ENCODE results near the gene MYO5C. TPM values are rescaled to one million over a fixed set of nuclear protein-coding genes. Genes with fewer than 3 reads are reported as not detected.

MYO5C gene
- total and polyA plus RNA-seq, 10 donors: 0.53 to 23.4 (median 14.7) TPM

DNA sequence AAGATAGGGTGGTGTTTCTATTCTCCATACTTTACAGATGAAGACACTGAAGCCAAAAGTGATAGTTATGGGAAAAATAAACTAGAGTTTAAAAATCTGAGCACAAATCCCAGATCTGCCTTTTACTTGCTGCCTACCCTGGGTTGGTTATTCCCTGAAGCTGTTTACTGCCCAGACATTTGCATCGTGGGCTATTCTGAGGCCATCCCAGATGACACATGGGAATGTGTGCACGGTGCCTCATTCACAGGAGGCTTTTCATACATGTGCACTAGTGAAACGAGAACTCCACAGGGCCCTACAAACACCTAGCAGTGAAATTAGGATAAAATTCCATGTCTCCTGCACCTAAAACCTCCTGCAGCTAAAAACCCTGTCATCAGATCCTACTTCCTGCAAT lies 17.5 kb downstream of the MYO5C start:
- H3K27ac ChIP-seq: no peak overlapping the region
- no peaks in the 10 kb centered on the region for H3K4me1 ChIP-seq
- H3K4me3 ChIP-seq: no peak overlapping the region
- WGBS, 5 donors: 78 to 96% (median 86%) methylated on average over 3 of the region's 3 CpGs
- intact Hi-C loops (cut with DNase I; ENCODE audit: low total_unique reads): no loop called here
- no peaks in the 10 kb centered on the region for H3K9me3 ChIP-seq
- peaks cover 0 to 32% (median 0%) of the 10 kb centered on the region in 6 donors for H3K36me3 ChIP-seq
- DNase-seq: no peak
- no peak for TF ChIP-seq POLR2A (IDR thresholded peaks at IDR 0.05)
- TF ChIP-seq, protein P1, sequence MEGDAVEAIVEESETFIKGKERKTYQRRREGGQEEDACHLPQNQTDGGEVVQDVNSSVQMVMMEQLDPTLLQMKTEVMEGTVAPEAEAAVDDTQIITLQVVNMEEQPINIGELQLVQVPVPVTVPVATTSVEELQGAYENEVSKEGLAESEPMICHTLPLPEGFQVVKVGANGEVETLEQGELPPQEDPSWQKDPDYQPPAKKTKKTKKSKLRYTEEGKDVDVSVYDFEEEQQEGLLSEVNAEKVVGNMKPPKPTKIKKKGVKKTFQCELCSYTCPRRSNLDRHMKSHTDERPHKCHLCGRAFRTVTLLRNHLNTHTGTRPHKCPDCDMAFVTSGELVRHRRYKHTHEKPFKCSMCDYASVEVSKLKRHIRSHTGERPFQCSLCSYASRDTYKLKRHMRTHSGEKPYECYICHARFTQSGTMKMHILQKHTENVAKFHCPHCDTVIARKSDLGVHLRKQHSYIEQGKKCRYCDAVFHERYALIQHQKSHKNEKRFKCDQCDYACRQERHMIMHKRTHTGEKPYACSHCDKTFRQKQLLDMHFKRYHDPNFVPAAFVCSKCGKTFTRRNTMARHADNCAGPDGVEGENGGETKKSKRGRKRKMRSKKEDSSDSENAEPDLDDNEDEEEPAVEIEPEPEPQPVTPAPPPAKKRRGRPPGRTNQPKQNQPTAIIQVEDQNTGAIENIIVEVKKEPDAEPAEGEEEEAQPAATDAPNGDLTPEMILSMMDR (IDR thresholded peaks at IDR 0.05 in 8 of 11, conservative IDR thresholded peaks at IDR 0.05 in 3 of 11): no peak
- no peak for TF ChIP-seq POLR2AphosphoS5 (IDR thresholded peaks at IDR 0.05)
- H3K27me3 ChIP-seq (replicated peaks in 1 of 7): no peaks in the 10 kb centered on the region

DNA sequence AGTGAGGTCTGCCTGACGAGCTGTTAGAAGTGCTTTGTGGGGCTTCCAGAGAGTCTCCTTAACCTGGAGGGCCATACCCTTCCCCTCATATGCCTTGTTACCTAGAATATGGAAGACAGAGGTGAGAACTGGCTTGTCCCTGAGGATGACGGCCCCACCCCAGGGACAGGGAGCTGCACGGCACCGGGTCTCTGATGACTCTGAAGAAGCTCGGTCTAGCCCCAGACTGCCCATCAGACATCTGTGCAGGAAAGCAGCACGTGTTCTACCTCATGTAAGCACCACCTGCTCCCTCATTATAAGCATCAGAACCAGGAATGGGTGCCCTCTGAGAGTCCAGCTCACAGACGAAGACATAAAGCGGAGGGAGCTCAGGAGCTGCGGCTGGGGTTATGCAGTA lies 18.0 kb downstream of the MYO5C start:
- H3K4me1 ChIP-seq: no peaks in the 10 kb centered on the region
- TF ChIP-seq POLR2AphosphoS5 (IDR thresholded peaks at IDR 0.05): no peak
- TF ChIP-seq, protein P1 (IDR thresholded peaks at IDR 0.05 in 8 of 11, conservative IDR thresholded peaks at IDR 0.05 in 3 of 11): no peak
- no peak for TF ChIP-seq POLR2A (IDR thresholded peaks at IDR 0.05)
- H3K27me3 ChIP-seq (replicated peaks in 1 of 7): no peaks in the 10 kb centered on the region
- DNase-seq: no peak
- no peak overlapping the region for H3K27ac ChIP-seq
- H3K4me3 ChIP-seq: no peak overlapping the region
- intact Hi-C loops (cut with DNase I; ENCODE audit: low total_unique reads): no loop called here
- no peaks in the 10 kb centered on the region for H3K9me3 ChIP-seq
- peaks cover 0 to 32% (median 0%) of the 10 kb centered on the region in 6 donors for H3K36me3 ChIP-seq
- 89 to 92% (median 90%) methylated on average over 9 of the region's 9 CpGs for WGBS, 5 donors

DNA sequence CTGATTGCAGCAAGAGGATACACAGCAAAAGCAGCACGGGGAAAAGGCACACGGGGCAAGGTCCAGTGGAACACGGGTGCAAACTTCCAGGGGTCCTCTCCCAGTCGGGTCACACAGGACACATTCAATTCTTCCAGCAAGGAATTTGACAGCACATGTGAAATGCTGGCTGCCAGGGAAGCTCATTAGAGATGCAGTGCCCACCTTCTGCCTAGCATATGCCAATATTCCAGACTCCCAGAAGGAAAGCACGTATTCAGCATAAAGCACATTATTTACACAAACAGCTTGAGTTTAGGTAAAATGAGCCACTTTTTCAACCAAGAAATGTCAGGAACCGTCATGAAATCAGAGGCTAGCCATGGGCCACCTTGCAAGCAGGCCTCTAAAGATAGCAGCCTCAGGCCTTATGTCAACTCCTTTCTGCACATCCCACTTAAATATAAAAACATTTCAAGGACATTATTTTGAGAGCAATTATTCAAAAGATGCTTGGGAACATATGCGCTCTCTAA lies 19.3 kb downstream of the MYO5C start:
- H3K36me3 ChIP-seq: peaks cover 0 to 37% (median 0%) of the 10 kb centered on the region in 6 donors
- WGBS, 5 donors: 92 to 96% (median 96%) methylated on average over 7 of the region's 7 CpGs
- intact Hi-C loops (cut with DNase I; ENCODE audit: low total_unique reads): no loop called here

DNA sequence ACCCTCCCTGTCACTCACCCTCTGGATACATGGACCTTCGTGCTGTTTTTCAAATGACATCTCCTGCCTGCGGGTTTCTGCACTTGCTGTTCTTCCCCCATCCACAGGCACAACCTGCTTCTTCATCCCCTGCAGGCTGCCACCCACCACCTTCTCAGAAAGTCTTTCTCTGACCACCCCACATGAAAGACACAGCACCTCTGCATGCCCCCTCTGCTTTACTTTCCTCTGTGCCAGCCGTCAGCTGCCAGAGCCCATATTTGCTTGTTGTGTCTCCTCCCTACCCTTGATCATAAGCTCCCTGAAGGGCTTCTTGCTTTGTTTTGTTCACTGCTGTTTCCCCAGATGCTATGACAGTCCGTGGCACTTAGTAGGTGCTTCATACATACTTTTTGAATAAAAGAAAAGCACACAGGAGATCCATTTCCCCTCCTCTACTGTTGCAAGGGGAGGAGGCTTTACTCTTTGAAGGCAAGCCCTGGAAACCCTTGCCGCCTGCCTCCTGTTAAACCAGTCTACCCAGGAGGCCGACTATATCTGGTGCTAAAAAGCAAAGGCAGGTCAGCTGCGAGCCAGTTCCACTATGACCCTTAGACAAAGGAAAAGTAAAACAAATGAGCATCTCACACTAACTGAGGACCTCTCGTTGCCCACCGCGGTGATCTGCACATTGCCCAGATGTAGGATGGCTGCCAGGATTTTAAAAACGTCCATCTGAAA lies 31.9 kb downstream of the MYO5C start:
- no peak overlapping the region for H3K27ac ChIP-seq
- H3K9me3 ChIP-seq: no peaks in the 10 kb centered on the region
- WGBS, 5 donors: 87 to 94% (median 91%) methylated on average over 11 of the region's 11 CpGs
- H3K27me3 ChIP-seq (replicated peaks in 1 of 7): no peaks in the 10 kb centered on the region
- peaks cover 6 to 28% (median 19%) of the 10 kb centered on the region in 6 donors for H3K4me1 ChIP-seq
- H3K36me3 ChIP-seq: no peaks in the 10 kb centered on the region
- no peak for DNase-seq
- intact Hi-C loops (cut with DNase I; ENCODE audit: low total_unique reads): no loop called here
- TF ChIP-seq POLR2A (IDR thresholded peaks at IDR 0.05): no peak
- TF ChIP-seq, protein P1 (IDR thresholded peaks at IDR 0.05 in 8 of 11, conservative IDR thresholded peaks at IDR 0.05 in 3 of 11): no peak
- H3K4me3 ChIP-seq: no peak overlapping the region

More for the DNA sequence above, 19.3 kb downstream of the MYO5C start:
- no peaks in the 10 kb centered on the region for H3K9me3 ChIP-seq
- TF ChIP-seq, protein P1 (IDR thresholded peaks at IDR 0.05 in 8 of 11, conservative IDR thresholded peaks at IDR 0.05 in 3 of 11): no peak
- TF ChIP-seq POLR2AphosphoS5 (IDR thresholded peaks at IDR 0.05) (no peak), POLR2A (IDR thresholded peaks at IDR 0.05) (no peak)
- no peaks in the 10 kb centered on the region for H3K4me1 ChIP-seq
- H3K27ac ChIP-seq: no peak overlapping the region
- no peak overlapping the region for H3K4me3 ChIP-seq
- DNase-seq: no peak
- H3K27me3 ChIP-seq (replicated peaks in 1 of 7): no peaks in the 10 kb centered on the region
